ENCODE results near the gene MIEN1. TPM values are rescaled to one million over a fixed set of nuclear protein-coding genes. Genes with fewer than 3 reads are reported as not detected.

Gene MIEN1
- total and polyA plus RNA-seq, 2 of the 13 experiments (the other 11 are each of a cell fraction or from before 2014, with no cell fraction given): 40.6 to 56.6 TPM

DNA sequence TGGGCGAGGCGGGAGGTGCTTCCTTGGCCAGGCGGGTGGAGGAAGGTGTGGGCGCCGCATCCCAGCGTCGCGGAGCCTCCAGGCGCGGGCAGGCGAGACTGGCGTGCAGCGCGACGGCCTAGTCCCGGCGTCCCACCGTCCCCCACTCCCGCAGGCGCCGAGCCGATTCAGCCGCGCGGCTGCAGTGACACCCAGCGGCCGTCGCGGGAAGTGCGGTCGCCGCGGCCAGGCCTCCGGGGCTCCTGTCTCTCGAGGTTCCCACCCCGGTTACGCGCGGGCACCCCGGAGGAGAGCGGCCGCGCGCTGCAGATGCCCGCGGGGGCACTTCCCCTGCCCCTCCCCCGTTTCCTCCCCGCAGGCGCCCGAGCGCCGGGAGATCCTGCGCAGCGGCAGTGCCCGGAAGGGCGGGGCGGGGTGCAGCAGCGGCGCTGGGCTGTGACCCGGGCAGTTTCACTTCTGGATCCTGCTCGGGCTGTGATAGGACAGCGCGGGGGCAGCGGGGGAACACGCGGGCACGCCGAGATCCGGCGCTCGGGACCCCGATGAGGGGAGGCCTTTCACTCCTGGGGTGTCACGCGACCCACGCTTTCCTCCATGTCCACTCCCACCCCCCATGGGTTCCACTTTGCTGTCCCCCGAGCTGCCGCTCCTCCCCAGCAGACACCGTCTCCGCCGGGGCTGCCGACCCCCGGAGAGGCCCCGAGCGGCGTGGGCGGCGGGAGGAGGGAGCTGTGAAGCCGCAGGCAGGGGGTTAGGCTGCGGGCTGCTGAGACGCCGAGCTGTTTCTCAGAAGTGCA, 24.0 kb upstream of the MIEN1 start (continued):
- peak; percentile 57; the same call in 1 of the 2 replicates for TF ChIP-seq ZNF441 (CRISPR knock-in tag; IDR thresholded peaks at IDR 0.05; ENCODE audit: borderline replicate concordance)
- TF ChIP-seq, protein P1, sequence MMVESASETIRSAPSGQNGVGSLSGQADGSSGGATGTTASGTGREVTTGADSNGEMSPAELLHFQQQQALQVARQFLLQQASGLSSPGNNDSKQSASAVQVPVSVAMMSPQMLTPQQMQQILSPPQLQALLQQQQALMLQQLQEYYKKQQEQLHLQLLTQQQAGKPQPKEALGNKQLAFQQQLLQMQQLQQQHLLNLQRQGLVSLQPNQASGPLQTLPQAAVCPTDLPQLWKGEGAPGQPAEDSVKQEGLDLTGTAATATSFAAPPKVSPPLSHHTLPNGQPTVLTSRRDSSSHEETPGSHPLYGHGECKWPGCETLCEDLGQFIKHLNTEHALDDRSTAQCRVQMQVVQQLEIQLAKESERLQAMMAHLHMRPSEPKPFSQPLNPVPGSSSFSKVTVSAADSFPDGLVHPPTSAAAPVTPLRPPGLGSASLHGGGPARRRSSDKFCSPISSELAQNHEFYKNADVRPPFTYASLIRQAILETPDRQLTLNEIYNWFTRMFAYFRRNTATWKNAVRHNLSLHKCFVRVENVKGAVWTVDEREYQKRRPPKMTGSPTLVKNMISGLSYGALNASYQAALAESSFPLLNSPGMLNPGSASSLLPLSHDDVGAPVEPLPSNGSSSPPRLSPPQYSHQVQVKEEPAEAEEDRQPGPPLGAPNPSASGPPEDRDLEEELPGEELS (CRISPR knock-in tag; IDR thresholded peaks at IDR 0.05): peak; percentile 76
- no peak for TF ChIP-seq ZNF354B (CRISPR knock-in tag; IDR thresholded peaks at IDR 0.05)
- peak; percentile 92 for TF ChIP-seq KMT2A (CRISPR knock-in tag; IDR thresholded peaks at IDR 0.05)
- TF ChIP-seq, protein P2, sequence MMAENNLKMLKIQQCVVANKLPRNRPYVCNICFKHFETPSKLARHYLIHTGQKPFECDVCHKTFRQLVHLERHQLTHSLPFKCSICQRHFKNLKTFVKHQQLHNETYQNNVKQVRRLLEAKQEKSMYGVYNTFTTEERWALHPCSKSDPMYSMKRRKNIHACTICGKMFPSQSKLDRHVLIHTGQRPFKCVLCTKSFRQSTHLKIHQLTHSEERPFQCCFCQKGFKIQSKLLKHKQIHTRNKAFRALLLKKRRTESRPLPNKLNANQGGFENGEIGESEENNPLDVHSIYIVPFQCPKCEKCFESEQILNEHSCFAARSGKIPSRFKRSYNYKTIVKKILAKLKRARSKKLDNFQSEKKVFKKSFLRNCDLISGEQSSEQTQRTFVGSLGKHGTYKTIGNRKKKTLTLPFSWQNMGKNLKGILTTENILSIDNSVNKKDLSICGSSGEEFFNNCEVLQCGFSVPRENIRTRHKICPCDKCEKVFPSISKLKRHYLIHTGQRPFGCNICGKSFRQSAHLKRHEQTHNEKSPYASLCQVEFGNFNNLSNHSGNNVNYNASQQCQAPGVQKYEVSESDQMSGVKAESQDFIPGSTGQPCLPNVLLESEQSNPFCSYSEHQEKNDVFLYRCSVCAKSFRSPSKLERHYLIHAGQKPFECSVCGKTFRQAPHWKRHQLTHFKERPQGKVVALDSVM (CRISPR knock-in tag; IDR thresholded peaks at IDR 0.05): peak; percentile 51
- TF ChIP-seq, protein P3, sequence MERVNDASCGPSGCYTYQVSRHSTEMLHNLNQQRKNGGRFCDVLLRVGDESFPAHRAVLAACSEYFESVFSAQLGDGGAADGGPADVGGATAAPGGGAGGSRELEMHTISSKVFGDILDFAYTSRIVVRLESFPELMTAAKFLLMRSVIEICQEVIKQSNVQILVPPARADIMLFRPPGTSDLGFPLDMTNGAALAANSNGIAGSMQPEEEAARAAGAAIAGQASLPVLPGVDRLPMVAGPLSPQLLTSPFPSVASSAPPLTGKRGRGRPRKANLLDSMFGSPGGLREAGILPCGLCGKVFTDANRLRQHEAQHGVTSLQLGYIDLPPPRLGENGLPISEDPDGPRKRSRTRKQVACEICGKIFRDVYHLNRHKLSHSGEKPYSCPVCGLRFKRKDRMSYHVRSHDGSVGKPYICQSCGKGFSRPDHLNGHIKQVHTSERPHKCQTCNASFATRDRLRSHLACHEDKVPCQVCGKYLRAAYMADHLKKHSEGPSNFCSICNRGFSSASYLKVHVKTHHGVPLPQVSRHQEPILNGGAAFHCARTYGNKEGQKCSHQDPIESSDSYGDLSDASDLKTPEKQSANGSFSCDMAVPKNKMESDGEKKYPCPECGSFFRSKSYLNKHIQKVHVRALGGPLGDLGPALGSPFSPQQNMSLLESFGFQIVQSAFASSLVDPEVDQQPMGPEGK (CRISPR knock-in tag; IDR thresholded peaks at IDR 0.05): peak; percentile 97
- TF ChIP-seq, protein P4, sequence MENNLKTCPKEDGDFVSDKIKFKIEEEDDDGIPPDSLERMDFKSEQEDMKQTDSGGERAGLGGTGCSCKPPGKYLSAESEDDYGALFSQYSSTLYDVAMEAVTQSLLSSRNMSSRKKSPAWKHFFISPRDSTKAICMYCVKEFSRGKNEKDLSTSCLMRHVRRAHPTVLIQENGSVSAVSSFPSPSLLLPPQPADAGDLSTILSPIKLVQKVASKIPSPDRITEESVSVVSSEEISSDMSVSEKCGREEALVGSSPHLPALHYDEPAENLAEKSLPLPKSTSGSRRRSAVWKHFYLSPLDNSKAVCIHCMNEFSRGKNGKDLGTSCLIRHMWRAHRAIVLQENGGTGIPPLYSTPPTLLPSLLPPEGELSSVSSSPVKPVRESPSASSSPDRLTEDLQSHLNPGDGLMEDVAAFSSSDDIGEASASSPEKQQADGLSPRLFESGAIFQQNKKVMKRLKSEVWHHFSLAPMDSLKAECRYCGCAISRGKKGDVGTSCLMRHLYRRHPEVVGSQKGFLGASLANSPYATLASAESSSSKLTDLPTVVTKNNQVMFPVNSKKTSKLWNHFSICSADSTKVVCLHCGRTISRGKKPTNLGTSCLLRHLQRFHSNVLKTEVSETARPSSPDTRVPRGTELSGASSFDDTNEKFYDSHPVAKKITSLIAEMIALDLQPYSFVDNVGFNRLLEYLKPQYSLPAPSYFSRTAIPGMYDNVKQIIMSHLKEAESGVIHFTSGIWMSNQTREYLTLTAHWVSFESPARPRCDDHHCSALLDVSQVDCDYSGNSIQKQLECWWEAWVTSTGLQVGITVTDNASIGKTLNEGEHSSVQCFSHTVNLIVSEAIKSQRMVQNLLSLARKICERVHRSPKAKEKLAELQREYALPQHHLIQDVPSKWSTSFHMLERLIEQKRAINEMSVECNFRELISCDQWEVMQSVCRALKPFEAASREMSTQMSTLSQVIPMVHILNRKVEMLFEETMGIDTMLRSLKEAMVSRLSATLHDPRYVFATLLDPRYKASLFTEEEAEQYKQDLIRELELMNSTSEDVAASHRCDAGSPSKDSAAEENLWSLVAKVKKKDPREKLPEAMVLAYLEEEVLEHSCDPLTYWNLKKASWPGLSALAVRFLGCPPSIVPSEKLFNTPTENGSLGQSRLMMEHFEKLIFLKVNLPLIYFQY (CRISPR knock-in tag; IDR thresholded peaks at IDR 0.05; ENCODE audit: borderline replicate concordance): peak; percentile 91
- 0 out of 2 replicates have a peak, but pooled peaks have one; percentile 28 for TF ChIP-seq ZNF557 (CRISPR knock-in tag; IDR thresholded peaks at IDR 0.05)
- TF ChIP-seq, protein P5, sequence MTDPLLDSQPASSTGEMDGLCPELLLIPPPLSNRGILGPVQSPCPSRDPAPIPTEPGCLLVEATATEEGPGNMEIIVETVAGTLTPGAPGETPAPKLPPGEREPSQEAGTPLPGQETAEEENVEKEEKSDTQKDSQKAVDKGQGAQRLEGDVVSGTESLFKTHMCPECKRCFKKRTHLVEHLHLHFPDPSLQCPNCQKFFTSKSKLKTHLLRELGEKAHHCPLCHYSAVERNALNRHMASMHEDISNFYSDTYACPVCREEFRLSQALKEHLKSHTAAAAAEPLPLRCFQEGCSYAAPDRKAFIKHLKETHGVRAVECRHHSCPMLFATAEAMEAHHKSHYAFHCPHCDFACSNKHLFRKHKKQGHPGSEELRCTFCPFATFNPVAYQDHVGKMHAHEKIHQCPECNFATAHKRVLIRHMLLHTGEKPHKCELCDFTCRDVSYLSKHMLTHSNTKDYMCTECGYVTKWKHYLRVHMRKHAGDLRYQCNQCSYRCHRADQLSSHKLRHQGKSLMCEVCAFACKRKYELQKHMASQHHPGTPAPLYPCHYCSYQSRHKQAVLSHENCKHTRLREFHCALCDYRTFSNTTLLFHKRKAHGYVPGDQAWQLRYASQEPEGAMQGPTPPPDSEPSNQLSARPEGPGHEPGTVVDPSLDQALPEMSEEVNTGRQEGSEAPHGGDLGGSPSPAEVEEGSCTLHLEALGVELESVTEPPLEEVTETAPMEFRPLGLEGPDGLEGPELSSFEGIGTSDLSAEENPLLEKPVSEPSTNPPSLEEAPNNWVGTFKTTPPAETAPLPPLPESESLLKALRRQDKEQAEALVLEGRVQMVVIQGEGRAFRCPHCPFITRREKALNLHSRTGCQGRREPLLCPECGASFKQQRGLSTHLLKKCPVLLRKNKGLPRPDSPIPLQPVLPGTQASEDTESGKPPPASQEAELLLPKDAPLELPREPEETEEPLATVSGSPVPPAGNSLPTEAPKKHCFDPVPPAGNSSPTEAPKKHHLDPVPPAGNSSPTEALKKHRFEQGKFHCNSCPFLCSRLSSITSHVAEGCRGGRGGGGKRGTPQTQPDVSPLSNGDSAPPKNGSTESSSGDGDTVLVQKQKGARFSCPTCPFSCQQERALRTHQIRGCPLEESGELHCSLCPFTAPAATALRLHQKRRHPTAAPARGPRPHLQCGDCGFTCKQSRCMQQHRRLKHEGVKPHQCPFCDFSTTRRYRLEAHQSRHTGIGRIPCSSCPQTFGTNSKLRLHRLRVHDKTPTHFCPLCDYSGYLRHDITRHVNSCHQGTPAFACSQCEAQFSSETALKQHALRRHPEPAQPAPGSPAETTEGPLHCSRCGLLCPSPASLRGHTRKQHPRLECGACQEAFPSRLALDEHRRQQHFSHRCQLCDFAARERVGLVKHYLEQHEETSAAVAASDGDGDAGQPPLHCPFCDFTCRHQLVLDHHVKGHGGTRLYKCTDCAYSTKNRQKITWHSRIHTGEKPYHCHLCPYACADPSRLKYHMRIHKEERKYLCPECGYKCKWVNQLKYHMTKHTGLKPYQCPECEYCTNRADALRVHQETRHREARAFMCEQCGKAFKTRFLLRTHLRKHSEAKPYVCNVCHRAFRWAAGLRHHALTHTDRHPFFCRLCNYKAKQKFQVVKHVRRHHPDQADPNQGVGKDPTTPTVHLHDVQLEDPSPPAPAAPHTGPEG (CRISPR knock-in tag; IDR thresholded peaks at IDR 0.05): peak; percentile 92
- TF ChIP-seq PHF8 (CRISPR knock-in tag; IDR thresholded peaks at IDR 0.05): peak; percentile 73
- peak; percentile 88; the same call in 1 of the 2 replicates for TF ChIP-seq NR1H2 (CRISPR knock-in tag; IDR thresholded peaks at IDR 0.05; ENCODE audit: borderline replicate concordance, low read depth)

All from HepG2 (cell line).